ENCODE data around the gene TSPAN32. TPM values are rescaled to one million over a fixed set of nuclear protein-coding genes. Genes with fewer than 3 reads are reported as not detected.
A peak's percentile ranks its signal among the peaks of the same experiment; 100 is the strongest.

Gene TSPAN32
- total RNA-seq, 8 experiments from 2014 or later = 0.05 to 1.2 (median 0.53) TPM

DNA sequence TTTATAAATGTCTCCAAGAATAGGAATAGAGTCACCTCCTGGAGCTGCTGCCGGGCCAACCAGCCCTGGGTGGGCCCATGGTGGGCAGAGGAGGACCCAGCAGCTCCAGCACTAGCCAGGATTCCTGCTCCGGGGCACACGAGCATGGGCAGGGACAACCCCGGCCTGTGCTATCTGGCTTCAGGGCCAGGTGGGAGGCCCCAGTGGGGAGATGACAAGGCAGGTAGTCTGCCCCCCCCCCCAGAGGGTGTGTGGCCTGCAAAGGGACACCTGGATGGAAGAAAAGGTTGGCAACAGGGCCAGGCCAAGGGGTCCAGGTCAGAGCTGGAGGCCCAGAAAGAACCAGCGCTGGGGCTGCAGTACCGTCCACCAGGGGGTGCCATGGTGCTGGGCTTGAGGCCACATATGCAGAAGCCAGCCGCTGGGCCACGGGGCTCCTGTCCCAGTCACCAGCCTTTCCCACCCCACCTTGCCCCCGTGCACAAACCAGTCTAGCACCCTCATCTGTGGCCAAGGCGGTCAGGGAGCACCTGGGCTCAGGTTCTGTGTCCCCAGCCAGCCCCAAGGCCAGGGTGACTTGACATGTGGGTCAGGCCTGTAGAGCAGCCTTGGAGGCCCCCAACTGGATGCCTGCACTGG lies 3.4 kb downstream of the TSPAN32 start:
- ATAC-seq (replicated peaks in 6 of 8) = peak; percentile 24 to 87 (median 52)
- 14 to 40% (median 20%) methylated on average over 1 of the region's 10 CpGs; no CpG with 5 or more reads in 7 of the 10 experiments for WGBS, 10 experiments
- no peak overlapping the region for H3K27ac ChIP-seq
- in situ Hi-C loops (cut with MboI; ENCODE audit: low pct_unique_long_range_greater_than_20kb in 2 of 9, low sequenced_read_pairs in 9 of 9, unreplicated experiment in 9 of 9) = loop anchor here in 1 of 9 experiments (25.0 kb wide), 1 partner anchor 107 kb away; the partner anchor contains the start of gene TSSC4
- H3K4me1 ChIP-seq (replicated peaks in 1 of 2) = peaks cover 0 to 31% of the 10 kb centered on the region in 2 donors
- no peak overlapping the region for H3K4me3 ChIP-seq

- WGBS, 10 experiments = 0 to 80% (median 0%) methylated on average over 1 to 3 of the region's 12 CpGs; no CpG with 5 or more reads in 5 of the 10 experiments
- no peak overlapping the region for H3K4me3 ChIP-seq
- in situ Hi-C loops (cut with MboI; ENCODE audit: low pct_unique_long_range_greater_than_20kb in 2 of 9, low sequenced_read_pairs in 9 of 9, unreplicated experiment in 9 of 9) = loop anchor here in 1 of 9 experiments (25.0 kb wide), 1 partner anchor 106 kb away; the partner anchor contains the start of gene TSSC4
- peaks cover 0 to 31% of the 10 kb centered on the region in 2 donors for H3K4me1 ChIP-seq (replicated peaks in 1 of 2)
- H3K27ac ChIP-seq = peak overlapping the region in 1 of 2 donors; percentile 69
- ATAC-seq (replicated peaks in 6 of 8) = peak; percentile 4 to 28 (median 14)
Observed at GRCh38 chr11:2305788-2306451, 4.1 kb downstream of the TSPAN32 start.

DNA sequence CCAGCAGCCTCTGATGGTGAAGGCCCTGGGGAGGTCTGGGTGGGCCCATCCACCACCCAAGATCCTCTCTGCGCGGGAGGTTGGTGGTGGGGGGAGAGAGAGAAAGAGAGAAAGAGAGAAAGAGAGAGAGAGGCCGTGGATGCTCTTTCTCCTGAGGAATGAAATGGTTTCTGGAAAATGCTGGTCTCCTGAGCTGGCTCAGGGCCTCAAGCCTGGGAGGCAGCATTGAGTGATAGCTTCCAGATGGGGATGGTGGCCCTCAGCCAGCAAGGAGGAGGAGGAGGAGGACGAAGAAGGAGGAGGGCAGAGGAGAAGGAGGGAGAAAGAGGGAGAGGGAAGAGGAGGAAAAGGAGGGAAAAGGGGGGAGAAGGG lies 4.6 kb downstream of the TSPAN32 start:
- peak overlapping the region in 1 of 2 donors; percentile 69 for H3K27ac ChIP-seq
- H3K4me3 ChIP-seq = no peak overlapping the region
- WGBS, 10 experiments = 0 to 60% (median 60%) methylated on average over 1 of the region's 4 CpGs; no CpG with 5 or more reads in 7 of the 10 experiments
- in situ Hi-C loops (cut with MboI; ENCODE audit: low pct_unique_long_range_greater_than_20kb in 2 of 9, low sequenced_read_pairs in 9 of 9, unreplicated experiment in 9 of 9) = loop anchor here in 1 of 9 experiments (25.0 kb wide), 1 partner anchor 106 kb away; the partner anchor contains the start of gene TSSC4
- H3K4me1 ChIP-seq (replicated peaks in 1 of 2) = peaks cover 0 to 31% of the 10 kb centered on the region in 2 donors
- peak in 5 of 8 experiments; percentile 1 to 24 (median 8) for ATAC-seq (replicated peaks in 6 of 8)

GRCh38 chr11:2306877-2307500 lies 5.2 kb downstream of the TSPAN32 start:
- in situ Hi-C loops (cut with MboI; ENCODE audit: low pct_unique_long_range_greater_than_20kb in 2 of 9, low sequenced_read_pairs in 9 of 9, unreplicated experiment in 9 of 9) = loop anchor here in 1 of 9 experiments (25.0 kb wide), 1 partner anchor 105 kb away; the partner anchor contains the start of gene TSSC4

GRCh38 chr11:2307501-2308331 lies 5.9 kb downstream of the TSPAN32 start:
- WGBS, 10 experiments = 56 to 100% (median 73%) methylated on average over 1 to 13 of the region's 23 CpGs; no CpG with 5 or more reads in 4 of the 10 experiments
- Histone ChIP-seq H3K4me1 (replicated peaks in 1 of 2) (peaks cover 0 to 23% of the 10 kb centered on the region in 2 donors), H3K27ac (no peak overlapping the region), H3K4me3 (no peak overlapping the region)
- no peak for ATAC-seq (replicated peaks in 6 of 8)
- in situ Hi-C loops (cut with MboI; ENCODE audit: low pct_unique_long_range_greater_than_20kb in 2 of 9, low sequenced_read_pairs in 9 of 9, unreplicated experiment in 9 of 9) = loop anchor here in 1 of 9 experiments (25.0 kb wide), 1 partner anchor 105 kb away; the partner anchor contains the start of gene TSSC4

More at GRCh38 chr11:2306877-2307500, 5.2 kb downstream of the TSPAN32 start:
- WGBS, 10 experiments = 46% methylated on average over 6 of the region's 14 CpGs; no CpG with 5 or more reads in 9 of the 10 experiments
- H3K4me1 ChIP-seq (replicated peaks in 1 of 2) = peaks cover 0 to 29% of the 10 kb centered on the region in 2 donors
- no peak overlapping the region for H3K4me3 ChIP-seq
- peak in 3 of 8 experiments; percentile 2 to 26 (median 8) for ATAC-seq (replicated peaks in 6 of 8)
- no peak overlapping the region for H3K27ac ChIP-seq

GRCh38 chr11:2308713-2309112 lies 6.9 kb downstream of the TSPAN32 start:
- in situ Hi-C loops (cut with MboI; ENCODE audit: low pct_unique_long_range_greater_than_20kb in 2 of 9, low sequenced_read_pairs in 9 of 9, unreplicated experiment in 9 of 9) = loop anchor here in 1 of 9 experiments (25.0 kb wide), 1 partner anchor 104 kb away; the partner anchor contains the start of gene TSSC4
- no peak for ATAC-seq (replicated peaks in 6 of 8)
- Histone ChIP-seq H3K27ac (no peak overlapping the region), H3K4me1 (replicated peaks in 1 of 2) (peaks cover 0 to 18% of the 10 kb centered on the region in 2 donors), H3K4me3 (no peak overlapping the region)
- WGBS, 10 experiments = no CpG with 5 or more reads among the region's 7 CpGs

DNA sequence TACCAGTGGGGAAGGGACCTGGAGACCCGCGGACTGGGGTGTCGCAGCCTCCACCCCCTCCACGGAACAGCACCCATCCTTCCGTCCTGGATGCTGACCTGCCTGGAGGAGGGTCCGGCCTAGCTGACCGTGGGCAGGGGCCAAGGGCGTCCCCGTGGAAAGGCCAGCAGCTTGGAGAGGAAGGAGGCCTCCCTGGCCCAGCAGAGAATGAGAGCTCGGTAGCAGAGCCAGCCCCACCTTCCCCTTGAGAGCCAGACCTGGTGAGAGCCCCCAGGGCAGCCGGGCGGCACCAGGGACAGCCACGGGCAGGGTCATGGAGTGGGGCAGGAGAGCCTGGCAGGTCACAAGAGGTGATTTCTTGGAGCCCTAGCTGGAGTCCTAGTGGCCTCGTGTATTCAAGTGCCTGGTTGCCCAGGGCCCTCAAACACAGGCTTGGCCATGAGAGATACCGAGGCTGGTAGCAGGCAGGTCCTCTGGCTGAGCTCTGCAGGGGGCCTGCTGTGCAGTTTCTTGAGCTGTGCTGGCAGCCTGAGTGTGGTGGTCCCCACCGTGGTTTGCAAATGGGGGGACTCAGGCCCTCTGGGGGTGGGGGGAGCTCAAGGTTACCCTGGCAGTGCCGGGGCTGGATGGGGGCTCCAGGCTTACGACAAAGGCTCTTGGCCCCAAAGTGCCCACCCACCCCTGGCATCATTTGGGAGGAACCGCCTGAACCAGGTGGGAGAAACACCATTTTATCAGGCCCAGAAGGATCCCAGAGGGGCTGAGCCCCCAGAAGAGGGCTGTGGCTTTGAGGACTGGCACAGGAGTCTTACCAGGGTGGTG lies 7.6 kb downstream of the TSPAN32 start:
- Histone ChIP-seq H3K4me1 (replicated peaks in 1 of 2) (peaks cover 0 to 16% of the 10 kb centered on the region in 2 donors), H3K4me3 (no peak overlapping the region), H3K27ac (no peak overlapping the region)
- in situ Hi-C loops (cut with MboI; ENCODE audit: low pct_unique_long_range_greater_than_20kb in 2 of 9, low sequenced_read_pairs in 9 of 9, unreplicated experiment in 9 of 9) = loop anchor here in 1 of 9 experiments (25.0 kb wide), 1 partner anchor 103 kb away; the partner anchor contains the start of gene TSSC4
- no peak for ATAC-seq (replicated peaks in 6 of 8)
- 40 to 100% (median 89%) methylated on average over 1 to 7 of the region's 19 CpGs; no CpG with 5 or more reads in 6 of the 10 experiments for WGBS, 10 experiments

DNA sequence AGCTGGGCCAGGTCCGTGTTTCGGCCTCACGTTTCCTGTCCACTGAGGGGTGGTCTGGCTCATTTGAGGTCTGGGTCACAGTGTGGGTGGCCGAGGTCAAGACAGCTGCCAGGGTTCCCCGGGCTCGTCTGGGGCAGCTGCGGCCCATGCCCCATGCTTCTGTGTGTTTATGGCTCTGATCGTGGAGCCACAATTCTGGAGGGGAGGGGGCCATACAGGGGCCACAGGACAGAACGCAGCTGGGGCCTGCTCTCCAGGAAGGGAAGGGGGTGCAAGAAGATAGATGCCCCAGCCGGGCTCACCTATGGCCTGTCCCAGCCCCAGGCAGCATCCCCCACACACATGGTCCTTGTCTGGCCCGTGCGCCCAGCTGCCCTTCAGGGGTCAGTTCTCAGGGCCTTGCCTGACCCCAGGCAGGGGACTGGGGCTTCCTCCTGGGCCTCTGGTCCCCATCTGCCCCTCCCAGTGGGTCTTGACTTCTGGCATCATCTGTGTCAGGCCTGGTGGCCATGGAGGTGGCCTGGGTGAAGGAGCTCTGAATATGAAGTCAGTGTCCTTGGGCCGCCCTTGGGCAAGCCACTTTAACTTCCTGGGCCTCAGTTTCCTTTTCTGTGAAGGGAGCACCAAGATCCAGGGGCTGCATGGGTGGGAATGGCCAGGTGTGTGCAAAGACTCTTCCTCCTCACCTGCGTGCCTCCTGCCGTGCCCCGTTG lies 8.4 kb downstream of the TSPAN32 start:
- in situ Hi-C loops (cut with MboI; ENCODE audit: low pct_unique_long_range_greater_than_20kb in 2 of 9, low sequenced_read_pairs in 9 of 9, unreplicated experiment in 9 of 9) = loop anchor here in 1 of 9 experiments (25.0 kb wide), 1 partner anchor 102 kb away; the partner anchor contains the start of gene TSSC4
- Histone ChIP-seq H3K4me1 (replicated peaks in 1 of 2) (peaks cover 0 to 18% of the 10 kb centered on the region in 2 donors), H3K27ac (no peak overlapping the region), H3K4me3 (no peak overlapping the region)
- 73 to 100% (median 90%) methylated on average over 1 to 3 of the region's 16 CpGs; no CpG with 5 or more reads in 4 of the 10 experiments for WGBS, 10 experiments
- ATAC-seq (replicated peaks in 6 of 8) = no peak

DNA sequence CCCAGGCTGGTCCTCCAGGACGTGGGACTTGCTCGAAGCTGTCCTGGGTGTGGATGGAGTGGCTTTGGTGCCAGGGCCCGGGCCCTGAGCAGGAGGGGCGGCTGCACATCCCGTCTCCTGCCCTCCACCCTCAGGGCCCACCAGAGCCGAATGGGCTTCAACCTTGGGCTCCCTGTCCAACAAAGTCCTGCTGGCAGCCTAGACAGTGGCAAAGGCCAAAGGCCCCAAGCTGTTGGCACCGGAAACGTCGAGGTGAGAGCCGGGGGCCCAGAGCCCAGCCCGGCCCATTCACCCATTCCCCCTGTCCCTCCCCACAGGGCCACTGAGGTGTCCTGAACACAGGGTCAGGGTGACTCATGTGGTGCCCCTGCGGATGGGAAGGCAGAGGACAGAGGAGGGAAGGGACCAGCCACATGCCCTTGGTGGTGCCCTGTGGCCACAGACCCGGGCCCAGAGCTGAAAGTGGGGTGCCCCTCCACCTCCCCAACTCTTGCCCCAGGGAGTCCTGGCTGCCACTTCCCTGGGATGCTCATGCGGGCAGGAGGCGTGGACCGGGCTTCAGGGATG lies 9.1 kb downstream of the TSPAN32 start:
- in situ Hi-C loops (cut with MboI; ENCODE audit: low pct_unique_long_range_greater_than_20kb in 2 of 9, low sequenced_read_pairs in 9 of 9, unreplicated experiment in 9 of 9) = loop anchor here in 1 of 9 experiments (25.0 kb wide), 1 partner anchor 101 kb away; the partner anchor contains the start of gene TSSC4
- ATAC-seq (replicated peaks in 6 of 8) = no peak
- H3K4me3 ChIP-seq = no peak overlapping the region
- H3K4me1 ChIP-seq (replicated peaks in 1 of 2) = peaks cover 0 to 20% of the 10 kb centered on the region in 2 donors
- H3K27ac ChIP-seq = no peak overlapping the region
- 37 to 87% (median 70%) methylated on average over 2 to 3 of the region's 16 CpGs; no CpG with 5 or more reads in 7 of the 10 experiments for WGBS, 10 experiments

- 45 to 80% (median 67%) methylated on average over 3 to 10 of the region's 21 CpGs; no CpG with 5 or more reads in 6 of the 10 experiments for WGBS, 10 experiments
- Histone ChIP-seq H3K4me1 (replicated peaks in 1 of 2) (peaks cover 0 to 13% of the 10 kb centered on the region in 2 donors), H3K27ac (no peak overlapping the region), H3K4me3 (no peak overlapping the region)
- in situ Hi-C loops (cut with MboI; ENCODE audit: low pct_unique_long_range_greater_than_20kb in 2 of 9, low sequenced_read_pairs in 9 of 9, unreplicated experiment in 9 of 9) = loop anchor here in 1 of 9 experiments (25.0 kb wide), 1 partner anchor 101 kb away; the partner anchor contains the start of gene TSSC4
- peak in 6 of 8 experiments; percentile 10 to 57 (median 24) for ATAC-seq (replicated peaks in 6 of 8)
Observed at GRCh38 chr11:2311353-2312133, 9.7 kb downstream of the TSPAN32 start.
